Loucy (cell line): ENCODE data around the gene ZBTB34.

ENCODE experiments used
- H2AFZ ChIP-seq: fragments of 200-600 bp; sonication (generic); 2 replicates; pipeline ENCODE4 v1.6.0; 2016; ENCODE audit warnings: antibody characterized with exemption, mild to moderate bottlenecking, low read length, moderate library complexity
- H3F3A ChIP-seq: fragments of 200-600 bp; 2 replicates; pipeline ENCODE4 v1.6.0; 2016; ENCODE audit warnings: antibody characterized with exemption, low read depth, mild to moderate bottlenecking
- H3K27me3 ChIP-seq: fragments of 200-600 bp; sonication (generic); 2 replicates; pipeline ENCODE4 v1.6.1; 2014; ENCODE audit warnings: low read length, mild to moderate bottlenecking; ENCODE audit not compliant: insufficient read depth, poor library complexity, severe bottlenecking
- H3K36me3 ChIP-seq: fragments of 200-600 bp; sonication (generic); 2 replicates; pipeline ENCODE4 v1.6.1; 2016; ENCODE audit warnings: low read length; ENCODE audit not compliant: insufficient read depth
- H3K4me1 ChIP-seq: fragments of 200-600 bp; sonication (generic); 2 replicates; pipeline ENCODE4 v1.5.1; 2014; ENCODE audit warnings: low read length, mild to moderate bottlenecking; ENCODE audit not compliant: insufficient read depth, poor library complexity, severe bottlenecking
- H3K4me2 ChIP-seq: fragments of 200-600 bp; sonication (generic); 2 replicates; pipeline ENCODE4 v1.6.0; 2014; ENCODE audit warnings: antibody characterized with exemption, low read length, low read depth, mild to moderate bottlenecking; ENCODE audit not compliant: poor library complexity, severe bottlenecking
- H3K4me3 ChIP-seq: fragments of 200-600 bp; sonication (generic); 2 replicates; pipeline ENCODE4 v1.5.1; 2014; ENCODE audit warnings: low read length, mild to moderate bottlenecking, mixed read lengths; ENCODE audit not compliant: poor library complexity, severe bottlenecking
- H3K79me2 ChIP-seq: fragments of 200-600 bp; sonication (generic); 2 replicates; pipeline ENCODE4 v1.6.1; 2014; ENCODE audit warnings: low read length; ENCODE audit not compliant: insufficient read depth
- H3K9ac ChIP-seq: fragments of 200-600 bp; sonication (generic); 2 replicates; pipeline ENCODE4 v1.6.0; 2014; ENCODE audit warnings: mild to moderate bottlenecking, low read depth, low read length, moderate library complexity; ENCODE audit not compliant: poor library complexity, severe bottlenecking
- H3K9me2 ChIP-seq: fragments of 200-600 bp; sonication (generic); replicated peaks from 2 replicates; pipeline ENCODE4 v1.6.1; 2016; ENCODE audit warnings: low read depth, low read length, mixed read lengths
- H3K9me3 ChIP-seq: fragments of 200-600 bp; sonication (generic); 2 replicates; pipeline ENCODE4 v1.6.1; 2014; ENCODE audit warnings: mild to moderate bottlenecking, antibody characterized with exemption, low read length, low read depth; ENCODE audit not compliant: insufficient read depth
- H4K20me1 ChIP-seq: fragments of 200-600 bp; sonication (generic); 2 replicates; pipeline ENCODE4 v1.6.0; 2014; ENCODE audit warnings: antibody characterized with exemption, low read length, mild to moderate bottlenecking; ENCODE audit not compliant: insufficient read depth, poor library complexity, severe bottlenecking
- CTCF ChIP-seq: fragments of 200-600 bp; sonication (generic); conservative IDR thresholded peaks from 2 replicates; pipeline ENCODE4 v1.5.1; 2014; ENCODE audit warnings: mild to moderate bottlenecking, antibody characterized with exemption, low read length
- EZH2phosphoT487 ChIP-seq: fragments of 200-600 bp; IDR thresholded peaks from 2 replicates; pipeline ENCODE4 v1.6.1; 2018; ENCODE audit warnings: antibody characterized with exemption, mild to moderate bottlenecking, moderate library complexity, borderline replicate concordance

Gene ZBTB34

GRCh38 chr9:126847051-126847450 is 13.4 kb upstream of the ZBTB34 start:
- Histone ChIP-seq H3K4me2 (no peak overlapping the region), H3K36me3 (no peaks in the 10 kb centered on the region), H3K9me3 (no peaks in the 10 kb centered on the region), H3K79me2 (no peaks in the 10 kb centered on the region), H3K9me2 (no peaks in the 10 kb centered on the region), H3K4me1 (no peaks in the 10 kb centered on the region), H3K27me3 (no peaks in the 10 kb centered on the region), H4K20me1 (no peaks in the 10 kb centered on the region), H2AFZ (no peak overlapping the region), H3K9ac (no peak overlapping the region), H3F3A (no peaks in the 10 kb centered on the region), H3K4me3 (no peak overlapping the region)
- TF ChIP-seq CTCF (no peak), EZH2phosphoT487 (no peak)

- Histone ChIP-seq H3F3A (no peaks in the 10 kb centered on the region), H3K4me1 (no peaks in the 10 kb centered on the region), H3K36me3 (no peaks in the 10 kb centered on the region), H4K20me1 (no peaks in the 10 kb centered on the region), H3K9ac (no peak overlapping the region), H3K4me3 (no peak overlapping the region), H2AFZ (no peak overlapping the region), H3K27me3 (no peaks in the 10 kb centered on the region), H3K9me3 (no peaks in the 10 kb centered on the region), H3K79me2 (no peaks in the 10 kb centered on the region), H3K9me2 (no peaks in the 10 kb centered on the region), H3K4me2 (no peak overlapping the region)
- TF ChIP-seq EZH2phosphoT487 (no peak), CTCF (no peak)
These were observed 10.7 kb upstream of the ZBTB34 start for GRCh38 chr9:126849591-126850225.

- H3K27me3 ChIP-seq, result no peaks in the 10 kb centered on the region
- no peaks in the 10 kb centered on the region for H3K4me1 ChIP-seq
- H3F3A ChIP-seq, result no peaks in the 10 kb centered on the region; the same call in 1 of the 2 replicates
- H3K9ac ChIP-seq, result no peak overlapping the region
- 0 out of 2 replicates have a peak overlapping the region, but pooled peaks have one; percentile 41 for H2AFZ ChIP-seq
- no peak overlapping the region for H3K4me3 ChIP-seq
- no peaks in the 10 kb centered on the region for H4K20me1 ChIP-seq
- H3K9me2 ChIP-seq, result no peaks in the 10 kb centered on the region
- H3K79me2 ChIP-seq, result no peaks in the 10 kb centered on the region
- H3K9me3 ChIP-seq, result no peaks in the 10 kb centered on the region
- H3K4me2 ChIP-seq, result no peak overlapping the region
- TF ChIP-seq EZH2phosphoT487, result no peak
- no peak for TF ChIP-seq CTCF
- H3K36me3 ChIP-seq, result no peaks in the 10 kb centered on the region
These were observed 9.1 kb upstream of the ZBTB34 start for GRCh38 chr9:126851286-126851880.
